HL-60/S4 treated with phorbol 12-myristate 13-acetate at 8.2 ng/mL for 4 days and 3 days (cell line): ENCODE data around the gene PCSK5.

Experiments used
- in situ Hi-C: fragments of 300-500 bp; cut with MboI; formaldehyde crosslinking; loops from 2 replicates; pipeline ENCODE4 v1.15.0; 2022; ENCODE audit warnings: low sequenced_read_pairs

The PCSK5 gene

GRCh38 chr9:75998096-75998780 is 107.8 kb downstream of the PCSK5 start:
- in situ Hi-C loops, result no loop called here

DNA sequence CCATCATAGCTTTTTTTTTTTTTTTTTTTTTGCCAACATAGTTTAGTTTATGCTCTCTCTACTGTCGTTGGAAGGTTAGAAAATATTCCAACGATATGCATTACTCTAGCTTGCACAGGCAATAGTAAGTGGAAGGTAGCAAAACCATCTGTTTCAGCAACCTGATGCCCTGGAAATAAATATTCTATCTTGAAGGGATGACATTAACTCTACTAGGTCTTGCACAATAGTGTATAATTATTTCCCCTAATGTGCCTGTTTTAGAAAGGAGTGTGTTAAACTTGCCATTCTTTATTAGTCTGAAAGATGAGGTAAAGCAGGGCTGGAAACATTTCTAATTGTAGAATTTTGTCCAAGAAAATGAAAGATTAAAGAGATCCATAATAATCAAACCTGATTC is 111.0 kb downstream of the PCSK5 start:
- in situ Hi-C loops, result no loop called here

DNA sequence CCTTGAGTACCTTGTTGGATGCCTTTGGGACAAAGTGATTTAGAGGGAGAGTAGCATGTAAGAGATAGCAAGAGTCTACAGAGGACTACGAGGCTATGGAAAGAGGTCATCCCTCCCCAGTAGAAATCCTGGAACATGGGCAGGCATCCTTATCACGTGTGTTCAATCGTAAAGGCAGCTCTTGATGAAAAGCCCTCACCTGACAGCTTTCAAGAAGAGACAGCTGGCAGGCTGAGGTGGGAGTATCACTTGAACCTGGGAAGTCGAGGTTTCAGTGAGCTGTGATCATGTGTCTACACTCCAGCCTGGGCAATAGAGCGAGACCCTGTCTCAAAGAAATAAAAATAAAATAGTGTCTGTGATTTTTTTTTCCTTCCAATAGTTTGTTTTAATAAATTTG is 112.6 kb downstream of the PCSK5 start:
- in situ Hi-C loops, result no loop called here

DNA sequence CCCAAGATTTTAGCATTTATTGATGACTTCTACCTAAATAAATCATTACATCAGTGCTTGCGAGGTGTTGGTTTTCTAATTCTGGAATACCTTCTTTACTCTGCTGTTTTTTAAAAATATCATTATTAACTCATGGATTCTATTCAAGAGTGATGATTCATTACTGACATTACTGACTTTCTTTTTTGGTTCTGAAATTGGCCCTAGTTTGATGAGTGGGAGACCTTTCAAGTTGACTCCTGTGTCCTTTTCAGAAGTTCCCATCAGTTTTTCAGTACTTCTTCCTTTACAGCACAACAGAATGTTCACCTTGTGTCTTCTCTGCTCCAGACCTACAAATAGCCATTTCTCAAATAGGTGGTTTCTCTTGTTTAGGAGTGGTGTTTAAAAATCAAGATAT is 114.1 kb downstream of the PCSK5 start:
- in situ Hi-C loops, result no loop called here

DNA sequence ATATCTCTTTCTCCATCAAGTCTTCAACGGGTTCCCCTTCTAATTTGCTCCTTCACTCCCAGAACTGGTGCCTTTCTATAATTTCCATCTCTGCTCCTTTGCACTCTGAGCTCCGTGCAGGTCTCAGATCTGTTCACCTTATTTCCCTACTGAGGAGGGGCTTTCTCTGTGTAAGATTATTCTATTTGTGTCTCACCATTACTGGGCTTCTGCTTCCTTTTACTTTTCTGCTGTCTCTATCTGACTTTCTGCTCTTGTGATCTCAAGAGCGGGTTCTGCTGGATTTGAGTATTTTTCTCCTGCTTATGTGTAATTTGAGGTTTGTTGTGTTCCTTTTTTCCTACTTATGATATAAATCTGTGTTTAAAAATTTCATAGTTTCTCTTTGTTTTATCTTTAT is 117.5 kb downstream of the PCSK5 start:
- in situ Hi-C loops, result no loop called here

- in situ Hi-C loops, result no loop called here
Measured at GRCh38 chr9:76013809-76014208, 123.3 kb downstream of the PCSK5 start.

GRCh38 chr9:76018235-76018634 is 127.8 kb downstream of the PCSK5 start:
- in situ Hi-C loops, result no loop called here

GRCh38 chr9:76018761-76019160 is 128.3 kb downstream of the PCSK5 start:
- in situ Hi-C loops, result no loop called here

DNA sequence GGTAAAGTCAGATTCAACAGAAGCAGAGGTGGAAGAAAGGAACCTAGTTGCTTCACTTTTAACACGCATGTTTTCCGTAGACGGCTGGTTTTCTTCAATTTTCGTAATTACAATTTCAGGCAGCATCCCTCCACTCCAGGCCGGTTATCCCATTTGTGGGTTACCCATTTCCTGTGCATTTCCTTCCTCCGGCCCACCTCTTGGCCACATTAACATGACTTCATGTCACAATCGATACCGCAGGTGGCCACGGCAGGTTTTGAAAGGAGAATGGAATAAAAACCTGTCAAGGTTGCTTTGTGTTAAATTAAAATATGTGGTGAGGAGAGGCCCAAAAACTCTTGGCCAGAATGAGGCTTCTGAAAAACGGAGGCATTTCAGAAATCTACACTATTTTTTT is 130.2 kb downstream of the PCSK5 start:
- in situ Hi-C loops, result no loop called here

DNA sequence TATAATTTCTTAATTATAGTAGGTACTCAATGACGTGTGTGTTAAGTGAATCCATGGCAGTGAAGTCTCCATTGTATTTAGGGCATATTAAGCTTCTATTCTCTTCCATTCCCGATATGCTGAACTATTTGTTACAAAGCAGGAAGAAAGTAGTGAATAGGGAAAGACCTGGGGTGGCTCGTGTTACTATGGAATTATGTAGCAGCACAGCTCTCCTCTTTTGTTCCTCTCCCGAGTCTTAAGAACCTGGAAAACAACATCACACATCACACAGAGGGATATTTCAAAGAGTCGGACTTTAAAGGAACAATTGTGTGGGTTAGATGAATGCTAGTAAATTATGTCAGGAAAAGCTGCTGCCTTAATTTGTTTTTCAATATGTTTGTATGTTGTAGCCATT is 131.8 kb downstream of the PCSK5 start:
- in situ Hi-C loops, result no loop called here

- in situ Hi-C loops, result no loop called here
Measured at GRCh38 chr9:76023715-76024195, 133.3 kb downstream of the PCSK5 start.

DNA sequence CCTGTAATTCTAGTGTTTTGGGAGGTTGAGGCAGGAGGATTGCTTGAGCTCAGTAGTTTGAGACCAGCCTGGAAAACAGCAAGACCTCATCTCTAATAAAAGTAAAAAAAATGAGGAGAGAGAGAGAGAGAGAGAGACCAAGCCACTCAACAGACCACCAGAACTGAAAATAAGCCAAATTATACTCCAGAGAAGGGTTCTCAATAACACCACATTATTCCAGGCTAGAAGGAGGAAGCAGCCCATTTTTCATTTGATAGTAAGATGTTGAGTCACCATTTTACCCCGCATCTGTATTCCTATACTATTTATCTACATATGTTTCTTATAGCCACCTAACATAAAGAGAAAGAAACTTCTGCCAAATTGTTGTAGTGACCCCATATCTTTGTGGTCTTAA is 134.8 kb downstream of the PCSK5 start:
- in situ Hi-C loops, result no loop called here

GRCh38 chr9:76026796-76027195 is 136.3 kb downstream of the PCSK5 start:
- in situ Hi-C loops, result no loop called here

DNA sequence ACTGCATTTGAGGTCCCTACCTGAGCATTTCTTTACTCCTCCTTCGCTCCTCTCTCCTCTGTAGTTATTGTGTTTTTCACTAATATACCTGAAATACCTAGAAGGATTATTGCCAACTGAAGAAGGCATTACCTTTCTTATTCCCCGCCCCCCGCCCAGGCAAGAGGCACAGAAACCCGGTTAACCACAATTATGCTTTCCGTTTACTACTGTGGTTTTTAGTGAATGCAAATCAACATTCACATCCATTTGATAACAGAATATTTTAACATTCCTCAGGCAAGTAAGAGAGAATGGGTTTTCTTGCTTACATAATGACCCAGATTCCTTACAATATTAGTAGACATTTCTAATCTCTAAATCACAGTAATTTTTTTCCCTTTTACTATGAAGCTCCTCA is 136.9 kb downstream of the PCSK5 start:
- in situ Hi-C loops, result no loop called here

GRCh38 chr9:76027861-76028260 is 137.4 kb downstream of the PCSK5 start:
- in situ Hi-C loops, result no loop called here

DNA sequence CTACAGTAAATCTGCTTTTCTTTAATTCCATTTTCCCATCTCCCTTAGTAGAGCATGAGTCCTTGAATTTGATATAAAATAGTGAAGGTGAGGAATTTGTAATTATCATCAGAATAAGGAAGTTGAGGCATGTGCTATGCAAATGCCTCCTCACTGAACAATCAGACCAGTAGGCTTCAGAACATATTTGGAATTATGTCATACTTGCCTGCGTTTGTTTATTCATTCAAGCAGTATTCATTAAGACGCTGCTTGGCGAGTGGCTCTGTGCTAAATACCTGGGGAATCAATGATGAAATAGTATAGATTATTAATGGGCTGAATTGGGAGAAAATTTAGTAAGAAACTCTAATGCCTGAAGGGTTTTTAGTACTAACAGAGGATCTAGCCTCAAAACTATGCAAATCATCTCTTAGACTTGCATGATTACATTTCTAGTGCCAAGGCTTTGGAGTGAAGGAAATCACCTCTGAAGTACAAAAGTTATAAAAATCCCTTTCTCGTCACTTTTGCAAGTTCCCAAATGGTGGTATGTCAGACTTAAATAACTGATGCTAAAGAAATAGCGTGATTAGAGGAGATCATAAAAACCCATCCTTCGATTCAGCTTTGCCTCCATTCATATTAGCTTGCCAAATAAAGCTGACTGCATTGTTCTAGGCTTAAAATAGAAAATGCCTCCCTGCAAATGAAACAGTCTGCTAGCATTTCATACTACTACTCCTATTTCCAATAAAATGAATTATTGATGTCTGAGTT is 141.7 kb downstream of the PCSK5 start:
- in situ Hi-C loops, result no loop called here

GRCh38 chr9:76032797-76033373 is 142.4 kb downstream of the PCSK5 start:
- in situ Hi-C loops, result no loop called here

DNA sequence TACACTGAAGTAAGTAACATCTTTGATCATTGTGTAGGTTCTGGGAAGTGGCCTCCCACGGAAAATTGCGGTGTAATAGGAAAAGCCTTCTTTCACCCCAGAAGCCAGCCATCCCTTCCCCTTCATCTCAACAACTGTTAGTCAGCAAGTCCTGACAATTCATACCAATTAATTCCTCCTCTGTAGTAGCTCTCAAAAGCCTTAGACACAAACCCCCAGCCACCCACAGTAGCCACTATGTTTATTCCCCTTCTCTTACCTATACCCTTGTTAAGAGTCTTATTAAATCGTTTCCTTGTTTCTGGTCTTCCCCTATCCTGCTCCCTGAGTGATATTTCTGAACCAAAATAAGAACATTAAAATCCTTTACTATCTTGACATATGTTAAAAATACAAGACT is 143.6 kb downstream of the PCSK5 start:
- in situ Hi-C loops, result no loop called here

DNA sequence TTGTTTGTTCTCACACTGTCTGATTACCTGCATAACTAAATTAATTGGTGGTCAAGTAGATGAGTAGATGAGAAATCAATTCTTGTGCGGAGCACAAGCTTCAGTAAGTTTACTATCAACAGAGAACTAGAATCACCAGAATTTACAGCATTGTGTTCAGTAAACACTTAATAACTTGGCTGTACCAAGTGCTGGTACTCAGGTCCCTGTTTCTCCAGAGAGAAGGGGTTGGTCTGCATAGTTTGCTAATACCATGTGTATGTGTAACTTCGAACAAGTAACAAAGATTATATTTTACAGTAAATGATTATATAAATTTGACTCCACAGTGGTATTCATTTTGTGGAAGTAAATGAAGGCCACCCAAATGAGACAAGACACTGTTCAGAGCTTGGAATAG is 146.3 kb downstream of the PCSK5 start:
- in situ Hi-C loops, result no loop called here

GRCh38 chr9:76037587-76038225 is 147.2 kb downstream of the PCSK5 start:
- in situ Hi-C loops, result no loop called here

DNA sequence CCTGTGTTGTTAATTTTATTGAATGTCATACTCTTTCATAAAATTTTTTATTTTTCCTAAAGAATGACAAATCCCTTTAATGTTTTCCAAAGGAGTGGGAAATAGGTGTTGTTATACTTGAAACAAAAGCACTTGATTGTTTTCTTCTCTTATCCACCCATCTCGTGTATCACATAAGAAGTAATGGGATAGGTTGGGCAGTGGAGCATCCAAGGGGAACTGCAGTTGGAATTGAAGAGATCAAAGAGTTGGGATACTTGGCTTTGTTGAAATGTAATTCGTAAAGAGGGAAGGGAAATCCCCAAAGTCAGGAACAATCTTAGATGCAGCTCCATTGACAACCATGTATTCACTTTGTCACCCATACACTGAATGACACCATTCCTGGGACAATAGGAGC is 148.0 kb downstream of the PCSK5 start:
- in situ Hi-C loops, result no loop called here
